ENCODE measurements around the gene SMYD3.

SMYD3 gene

GRCh38 chr1:246160374-246160773 lies 346.7 kb downstream of the SMYD3 start:
- DNase-seq (ENCODE audit: low spot score) = no peak
- Histone ChIP-seq H3K4me3 (no peak overlapping the region), H3K27ac (no peak overlapping the region)
- TF ChIP-seq, protein P1, sequence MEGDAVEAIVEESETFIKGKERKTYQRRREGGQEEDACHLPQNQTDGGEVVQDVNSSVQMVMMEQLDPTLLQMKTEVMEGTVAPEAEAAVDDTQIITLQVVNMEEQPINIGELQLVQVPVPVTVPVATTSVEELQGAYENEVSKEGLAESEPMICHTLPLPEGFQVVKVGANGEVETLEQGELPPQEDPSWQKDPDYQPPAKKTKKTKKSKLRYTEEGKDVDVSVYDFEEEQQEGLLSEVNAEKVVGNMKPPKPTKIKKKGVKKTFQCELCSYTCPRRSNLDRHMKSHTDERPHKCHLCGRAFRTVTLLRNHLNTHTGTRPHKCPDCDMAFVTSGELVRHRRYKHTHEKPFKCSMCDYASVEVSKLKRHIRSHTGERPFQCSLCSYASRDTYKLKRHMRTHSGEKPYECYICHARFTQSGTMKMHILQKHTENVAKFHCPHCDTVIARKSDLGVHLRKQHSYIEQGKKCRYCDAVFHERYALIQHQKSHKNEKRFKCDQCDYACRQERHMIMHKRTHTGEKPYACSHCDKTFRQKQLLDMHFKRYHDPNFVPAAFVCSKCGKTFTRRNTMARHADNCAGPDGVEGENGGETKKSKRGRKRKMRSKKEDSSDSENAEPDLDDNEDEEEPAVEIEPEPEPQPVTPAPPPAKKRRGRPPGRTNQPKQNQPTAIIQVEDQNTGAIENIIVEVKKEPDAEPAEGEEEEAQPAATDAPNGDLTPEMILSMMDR (IDR thresholded peaks at IDR 0.05) = no peak

GRCh38 chr1:246159279-246160227 lies 347.5 kb downstream of the SMYD3 start:
- TF ChIP-seq, protein P1 (IDR thresholded peaks at IDR 0.05) = no peak
- no peak for DNase-seq (ENCODE audit: low spot score)
- no peak overlapping the region for H3K27ac ChIP-seq
- H3K4me3 ChIP-seq = no peak overlapping the region

DNA sequence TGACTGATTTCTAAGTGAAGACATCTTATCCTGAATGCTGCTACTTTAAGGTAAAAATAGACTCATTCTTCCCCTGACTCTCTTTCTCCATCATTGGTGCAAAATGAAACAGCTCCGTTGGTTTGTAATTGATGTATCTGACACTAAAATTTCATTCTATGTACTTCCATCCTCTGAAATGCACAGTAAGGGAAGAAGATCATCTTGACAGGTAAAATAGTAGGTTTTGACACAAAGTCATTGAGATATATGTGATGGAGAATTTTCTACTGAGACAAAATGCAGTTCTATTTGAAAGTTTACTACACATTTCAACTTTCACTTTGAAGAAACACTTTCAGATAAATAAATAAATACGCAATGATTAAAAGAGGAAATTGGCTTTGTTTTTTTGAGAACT lies 348.9 kb downstream of the SMYD3 start:
- Histone ChIP-seq H3K27ac (no peak overlapping the region), H3K4me3 (no peak overlapping the region)
- TF ChIP-seq, protein P1 (IDR thresholded peaks at IDR 0.05) = no peak
- no peak for DNase-seq (ENCODE audit: low spot score)

GRCh38 chr1:246157516-246157915 lies 349.6 kb downstream of the SMYD3 start:
- DNase-seq (ENCODE audit: low spot score) = no peak
- Histone ChIP-seq H3K27ac (no peak overlapping the region), H3K4me3 (no peak overlapping the region)
- TF ChIP-seq, protein P1 (IDR thresholded peaks at IDR 0.05) = no peak

DNA sequence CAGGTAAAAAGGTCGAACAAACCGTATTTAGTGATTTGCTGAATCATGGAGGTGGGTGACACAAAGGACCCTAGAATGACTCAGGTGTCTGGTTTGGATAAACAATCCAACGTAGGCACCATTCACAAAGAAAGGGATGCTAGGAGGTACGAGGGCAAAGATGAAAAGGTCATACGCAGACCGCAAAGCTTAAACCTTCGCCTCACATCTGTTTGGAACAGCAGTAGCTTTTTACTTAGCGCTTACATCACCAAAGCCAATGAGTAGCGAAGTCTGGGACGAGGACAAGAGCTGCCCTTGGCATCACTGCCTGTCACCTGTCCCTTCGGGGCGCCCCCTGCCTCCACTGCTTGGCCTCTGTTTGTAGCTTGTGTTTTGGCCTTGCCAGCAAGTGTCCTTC lies 350.2 kb downstream of the SMYD3 start:
- H3K4me3 ChIP-seq = no peak overlapping the region
- no peak for DNase-seq (ENCODE audit: low spot score)
- TF ChIP-seq, protein P1 (IDR thresholded peaks at IDR 0.05) = no peak
- no peak overlapping the region for H3K27ac ChIP-seq

- Histone ChIP-seq H3K27ac (no peak overlapping the region), H3K4me3 (no peak overlapping the region)
- no peak for DNase-seq (ENCODE audit: low spot score)
- TF ChIP-seq, protein P1 (IDR thresholded peaks at IDR 0.05) = no peak
These were observed 351.2 kb downstream of the SMYD3 start for GRCh38 chr1:246155923-246156322.

DNA sequence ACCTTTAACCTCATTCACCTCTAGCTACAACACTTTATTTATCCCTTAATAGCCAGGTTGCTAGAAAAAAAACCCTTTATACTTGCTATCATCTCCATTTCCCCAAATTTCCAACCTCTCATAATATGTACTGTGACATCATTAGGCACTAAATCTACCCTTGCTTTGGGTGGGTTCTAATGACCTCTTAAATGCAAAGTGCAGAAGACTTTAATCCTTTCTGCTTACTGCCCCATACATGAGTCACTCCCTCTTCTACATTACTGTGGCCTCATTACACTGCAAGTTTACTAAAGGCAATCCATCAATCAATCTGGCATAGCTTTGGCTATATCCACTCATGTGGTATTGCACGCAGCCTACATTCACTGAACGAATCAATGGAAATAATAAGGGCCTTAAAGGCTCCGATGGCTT lies 353.3 kb downstream of the SMYD3 start:
- H3K27ac ChIP-seq = no peak overlapping the region
- DNase-seq (ENCODE audit: low spot score) = no peak
- TF ChIP-seq, protein P1 (IDR thresholded peaks at IDR 0.05) = no peak
- no peak overlapping the region for H3K4me3 ChIP-seq

Data from coronary artery (tissue), 2 donors.